HepG2 (cell line): Measurements from ENCODE around the gene COPS9. TPM values are rescaled to one million over a fixed set of nuclear protein-coding genes. Genes with fewer than 3 reads are reported as not detected.

ENCODE experiments used
- ATAC-seq: fragments of 200-7000 bp; cut with Tn5 transposase; 3 replicates; pipeline ENCODE4 v1.9.1; 2020; ENCODE audit warnings: mild to moderate bottlenecking, moderate library complexity
- BruUV-seq: library from RNA; stranded (reverse); fragments of 400-500 nt; replicated peaks from 2 replicates; lab custom pipeline; 2021; lab: Mats Ljungman, UMichigan
- CTCF ChIA-PET: fragments of 300-600 bp; formaldehyde crosslinking; extraction: SDS; loops from one replicate; lab custom pipeline; 2021; ENCODE audit warnings: low total read pairs, inconsistent platforms, low intra/inter-chr PET ratio; lab: Yijun Ruan, JAX
- POLR2A ChIA-PET: fragments of 350-600 bp; sonication (Branson Sonifier 250); formaldehyde crosslinking; loops from one replicate; lab custom pipeline; 2020; ENCODE audit warnings: antibody characterized with exemption, inconsistent platforms; lab: Yijun Ruan, JAX
- DNase-seq: peaks from one replicate; pipeline ENCODE4 v3.0.0-alpha.2; 2015; ENCODE audit warnings: low spot score
- FAIRE-seq: peaks from 3 replicates; lab custom pipeline; 2011; peaks lifted over from hg19 to GRCh38; lab: Jason Lieb, UNC
- H2AFZ ChIP-seq: one replicate; pipeline ENCODE4 v1.6.1; 2011; ENCODE audit warnings: low read length, inconsistent platforms
- H3K27ac ChIP-seq: fragments of 300-600 bp; 3 replicates; pipeline ENCODE4 v1.8.0; 2011; ENCODE audit warnings: mixed run types, mild to moderate bottlenecking, mixed read lengths, low read length, inconsistent platforms; ENCODE audit not compliant: insufficient read depth; ENCODE audit errors: extremely low read length
- H3K27me3 ChIP-seq, 2 experiments: fragments of 200-600 bp in 1 of 2; 2 replicates in 1 of 2; 3 replicates in 1 of 2; pipeline versions ENCODE4 v1.6.0 to v1.8.0; 2011; ENCODE audit warnings: low read length in 2 of 2, mild to moderate bottlenecking in 2 of 2, moderate library complexity in 2 of 2, inconsistent platforms in 1 of 2; ENCODE audit not compliant: insufficient read depth in 2 of 2, control insufficient read depth in 1 of 2
- H3K36me3 ChIP-seq, 2 experiments: fragments of 200-600 bp in 1 of 2; replicated peaks in 1 of 2; 2 replicates in 1 of 2; 3 replicates in 1 of 2; pipeline versions ENCODE4 v1.5.1 to v1.8.0; 2011; ENCODE audit warnings: low read length in 2 of 2, inconsistent platforms in 1 of 2; ENCODE audit not compliant: insufficient read depth in 2 of 2, control insufficient read depth in 1 of 2
- H3K4me1 ChIP-seq: 2 replicates; pipeline ENCODE4 v1.5.1; 2012; ENCODE audit warnings: low read length, inconsistent platforms; ENCODE audit not compliant: insufficient read depth
- H3K4me2 ChIP-seq: 2 replicates; pipeline ENCODE4 v1.6.0; 2011; ENCODE audit warnings: low read depth, low read length, inconsistent platforms
- H3K4me3 ChIP-seq, 3 experiments: fragments of 200-600 bp in 1 of 3; sonication (generic), shearing (Covaris generic) in 1 of 3; replicated peaks in 1 of 3; 2 replicates each; pipeline ENCODE4 v1.5.1; 2011 to 2016; ENCODE audit warnings: low read length in 3 of 3, inconsistent platforms in 2 of 3, low read depth in 2 of 3, mild to moderate bottlenecking in 2 of 3, control low read depth in 1 of 3, mixed read lengths in 1 of 3; ENCODE audit not compliant: insufficient read depth in 1 of 3
- H3K79me2 ChIP-seq: one replicate; pipeline ENCODE4 v1.6.1; 2011; ENCODE audit warnings: low read length, inconsistent platforms; ENCODE audit not compliant: insufficient read depth
- H3K9ac ChIP-seq: 2 replicates; pipeline ENCODE4 v1.6.0; 2011; ENCODE audit warnings: mild to moderate bottlenecking, low read depth, low read length, inconsistent platforms; ENCODE audit not compliant: insufficient read depth
- H3K9me3 ChIP-seq: 2 replicates; pipeline ENCODE4 v1.5.1; 2012; ENCODE audit warnings: mild to moderate bottlenecking, low read length
- H4K20me1 ChIP-seq: 2 replicates; pipeline ENCODE4 v1.6.0; 2011; ENCODE audit warnings: inconsistent platforms, mild to moderate bottlenecking, low read length, moderate library complexity; ENCODE audit not compliant: insufficient read depth
- CCAR2 ChIP-seq: fragments of 200-400 bp; formaldehyde crosslinking; optimal IDR thresholded peaks from 2 replicates; pipeline ENCODE3; 2018; ENCODE audit warnings: low read depth, mild to moderate bottlenecking, low read length, moderate library complexity
- HMG20B ChIP-seq: conservative IDR thresholded peaks from 2 replicates; pipeline ENCODE4 v1.6.1; 2016; ENCODE audit warnings: missing genetic modification reagents, missing compliant biosample characterization
- KDM5B ChIP-seq: sonication (generic); formaldehyde crosslinking; IDR thresholded peaks from 2 replicates; pipeline ENCODE4 v1.4.0; 2020; ENCODE audit warnings: missing genetic modification reagents, mild to moderate bottlenecking, borderline replicate concordance
- MEIS1 ChIP-seq: sonication (generic); formaldehyde crosslinking; IDR thresholded peaks from 2 replicates; pipeline ENCODE4 v1.9.0; 2021; ENCODE audit warnings: mild to moderate bottlenecking, missing genetic modification reagents, moderate library complexity, borderline replicate concordance
- NR3C1 ChIP-seq: sonication (generic); formaldehyde crosslinking; IDR thresholded peaks from 2 replicates; pipeline ENCODE4 v1.4.0; 2020; ENCODE audit warnings: missing genetic modification reagents
- RELA ChIP-seq: sonication (generic); formaldehyde crosslinking; IDR thresholded peaks from 2 replicates; pipeline ENCODE4 v1.4.0; 2020; ENCODE audit warnings: missing genetic modification reagents
- ZNF44 ChIP-seq: sonication (generic); formaldehyde crosslinking; IDR thresholded peaks from 2 replicates; pipeline ENCODE4 v1.5.1; 2020; ENCODE audit warnings: mild to moderate bottlenecking, missing genetic modification reagents
- ZNF737 ChIP-seq: sonication (generic); formaldehyde crosslinking; IDR thresholded peaks from 2 replicates; pipeline ENCODE4 v1.5.0; 2020; ENCODE audit warnings: missing genetic modification reagents, mild to moderate bottlenecking, borderline replicate concordance
- WGBS: methylation state at CpG from one replicate; pipeline ENCODE4 v1.1.6; 2017; ENCODE audit warnings: low lambda C conversion rate; 5-methylcytosine and 5-hydroxymethylcytosine counted together
- in situ Hi-C: cut with HindIII; loops from 2 replicates; pipeline ENCODE4 v1.10.0; 2017; ENCODE audit warnings: low pct_unique_long_range_greater_than_20kb; ENCODE audit not compliant: extremely low pct_ligation_motif_present
- intact Hi-C: fragments of 100-400 bp; cut with micrococcal nuclease; formaldehyde crosslinking; loops from one replicate; pipeline ENCODE4 v1.10.0; 2022; ENCODE audit not compliant: unreplicated experiment
- polyA plus RNA-seq, 8 experiments: library from polyadenylated mRNA; depleted of rRNA in 3 of 8; stranded (reverse) in 7 of 8; unstranded in 1 of 8; fragments of >200 nt; fragmentation: Illumina TruSeq in 4 of 8; extraction: Trizol in 4 of 8; gene quantifications; 2 replicates each; pipeline versions ENCODE4 v1.2.1 to v1.2.3, GENCODE V29; 2011 to 2016; ENCODE audit warnings: low read depth in 4 of 8, missing spikeins in 1 of 8, mixed read lengths in 1 of 8; ENCODE audit not compliant: insufficient read depth in 1 of 8
- total RNA-seq, 5 experiments: library from RNA; depleted of rRNA; stranded (reverse); fragments of >200 nt; fragmentation: Illumina TruSeq; extraction: Trizol; gene quantifications; 2 replicates each; pipeline ENCODE4 v1.2.3, GENCODE V29; 2016; ENCODE audit warnings: low read depth in 1 of 5

Gene COPS9
- total and polyA plus RNA-seq, 2 of the 13 experiments (the other 11 are each of a cell fraction or from before 2014, with no cell fraction given): 180 to 247 TPM

- no peak for DNase-seq
- H3K4me1 ChIP-seq: no peaks in the 10 kb centered on the region
- peaks cover 0 to 49% of the 10 kb centered on the region in 2 experiments; a peak in 4 of 5 replicates for H3K27me3 ChIP-seq
- no peak for FAIRE-seq
- H3K4me3 ChIP-seq: no peak overlapping the region
- no peak overlapping the region for H2AFZ ChIP-seq
- POLR2A ChIA-PET: no interaction called here
- H3K27ac ChIP-seq: no peak overlapping the region
- H3K9ac ChIP-seq: no peak overlapping the region
- no TSS peak for BruUV-seq
- H3K9me3 ChIP-seq: no peaks in the 10 kb centered on the region
- ATAC-seq: no peak
- in situ Hi-C loops: no loop called here
- TF ChIP-seq RELA (CRISPR knock-in tag): no peak
- no peak for TF ChIP-seq CCAR2
- TF ChIP-seq MEIS1 (CRISPR knock-in tag): no peak
- TF ChIP-seq KDM5B (CRISPR knock-in tag): no peak
- intact Hi-C loops: no loop called here
- CTCF ChIA-PET: no interaction called here
- no peaks in the 10 kb centered on the region for H3K79me2 ChIP-seq
- H3K4me2 ChIP-seq: no peak overlapping the region
- 42% methylated on average over 15 of the region's 16 CpGs for WGBS
- no peaks in the 10 kb centered on the region; the same call in 1 of the 2 replicates for H4K20me1 ChIP-seq
- H3K36me3 ChIP-seq: no peaks in the 10 kb centered on the region
Observed at GRCh38 chr2:240162939-240163714, 27.0 kb upstream of the COPS9 start.

GRCh38 chr2:240162531-240162930, 26.4 kb upstream of the COPS9 start:
- peaks cover 0 to 43% of the 10 kb centered on the region in 2 experiments; a peak in 4 of 5 replicates for H3K27me3 ChIP-seq
- no peaks in the 10 kb centered on the region for H3K9me3 ChIP-seq
- no peaks in the 10 kb centered on the region for H3K4me1 ChIP-seq
- no peak overlapping the region for H3K4me2 ChIP-seq
- H3K9ac ChIP-seq: no peak overlapping the region
- ATAC-seq (no peak), DNase-seq (no peak), FAIRE-seq (no peak)
- CTCF ChIA-PET: no interaction called here
- no peak overlapping the region for H3K27ac ChIP-seq
- no peaks in the 10 kb centered on the region for H3K79me2 ChIP-seq
- in situ Hi-C loops: no loop called here
- no peak overlapping the region for H3K4me3 ChIP-seq
- TF ChIP-seq HMG20B (CRISPR knock-in tag): no peak
- no peak for TF ChIP-seq NR3C1 (CRISPR knock-in tag)
- TF ChIP-seq ZNF44: no peak
- TF ChIP-seq ZNF737 (CRISPR knock-in tag): no peak
- POLR2A ChIA-PET: no interaction called here
- H4K20me1 ChIP-seq: no peaks in the 10 kb centered on the region; the same call in 1 of the 2 replicates
- intact Hi-C loops: no loop called here
- 12% methylated on average over 5 of the region's 6 CpGs for WGBS
- H3K36me3 ChIP-seq: no peaks in the 10 kb centered on the region
- no TSS peak for BruUV-seq
- no peak overlapping the region for H2AFZ ChIP-seq
